GM19239 (cell line): ENCODE data around the gene ASAH2.
A peak's percentile ranks its signal among the peaks of the same experiment; 100 is the strongest.

Source experiments
- DNase-seq: peaks from one replicate; pipeline ENCODE4 v3.0.0; 2011; ENCODE audit warnings: low spot score; ENCODE audit not compliant: insufficient read length
- FAIRE-seq: peaks from 2 replicates; lab custom pipeline; 2011; peaks lifted over from hg19 to GRCh38; lab: Jason Lieb, UNC

Gene ASAH2

DNA sequence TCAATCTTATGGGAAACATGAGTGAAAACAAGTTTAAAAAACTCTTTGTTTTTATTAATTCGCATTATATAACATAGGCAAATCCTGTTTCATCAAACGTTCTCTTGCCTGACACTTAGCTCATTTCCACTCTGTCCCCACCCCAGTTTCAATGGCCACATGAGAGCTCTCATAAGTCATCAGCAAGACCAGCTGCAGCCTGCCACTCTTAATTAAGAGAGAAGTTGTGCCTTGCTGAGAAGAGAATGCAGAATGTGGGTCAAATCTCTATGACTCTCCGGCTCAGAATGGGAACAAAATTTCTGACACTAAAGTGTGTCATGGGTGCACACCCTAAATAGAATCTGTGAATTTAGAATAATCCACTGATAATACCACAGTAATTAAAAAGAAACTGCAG, 39.6 kb downstream of the ASAH2 start:
- FAIRE-seq (no peak), DNase-seq (no peak)

DNA sequence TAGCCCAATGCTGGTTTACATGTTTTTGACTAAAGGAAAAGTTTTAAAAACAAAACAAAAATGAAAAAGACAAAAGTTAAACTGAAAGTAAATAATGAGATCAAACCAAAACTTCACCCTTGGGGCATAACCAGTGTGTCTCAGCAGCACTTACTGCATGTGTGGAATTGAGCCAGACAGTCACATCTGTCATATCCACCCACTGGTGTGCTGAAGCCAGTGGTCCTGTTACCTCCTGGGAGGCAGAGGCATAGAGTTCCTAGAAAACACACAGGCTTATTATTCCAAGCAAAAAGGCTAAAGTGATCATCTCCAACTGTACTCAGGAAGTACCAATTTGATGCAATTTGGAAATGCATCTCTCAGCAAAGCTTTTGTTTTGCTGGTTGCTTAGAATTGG, 40.4 kb downstream of the ASAH2 start:
- peak; percentile 35 for FAIRE-seq
- DNase-seq: no peak
